GM21360 (cell line): Measurements from ENCODE around the gene SHANK1.
A peak's percentile ranks its signal among the peaks of the same experiment; 100 is the strongest.

Source experiments
- ATAC-seq: cut with Tn5 transposase; IDR thresholded peaks from one replicate; pipeline ENCODE4 v1.9.1; 2021; ENCODE audit warnings: mild to moderate bottlenecking, moderate library complexity; ENCODE audit not compliant: unreplicated experiment

SHANK1 gene

DNA sequence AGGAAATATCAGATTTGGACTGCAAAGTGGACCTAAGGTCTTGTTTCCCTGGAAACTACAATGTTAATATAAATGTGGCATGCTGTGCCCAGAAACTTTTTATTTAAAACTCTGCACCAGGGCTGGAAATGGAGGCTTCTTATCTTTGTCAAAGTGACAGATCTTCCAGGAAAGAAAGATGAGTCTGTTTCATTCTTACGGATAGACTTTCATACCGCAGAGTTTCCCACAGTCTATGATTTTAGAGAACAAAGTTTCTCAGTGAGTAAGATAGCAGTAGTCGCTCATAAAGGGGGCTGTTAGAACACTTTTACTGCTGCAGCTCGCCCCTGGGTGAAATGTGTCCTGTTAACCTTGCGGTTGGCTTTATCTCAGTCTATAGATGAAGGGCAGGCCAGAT lies 10.3 kb upstream of the SHANK1 start:
- ATAC-seq = no peak

DNA sequence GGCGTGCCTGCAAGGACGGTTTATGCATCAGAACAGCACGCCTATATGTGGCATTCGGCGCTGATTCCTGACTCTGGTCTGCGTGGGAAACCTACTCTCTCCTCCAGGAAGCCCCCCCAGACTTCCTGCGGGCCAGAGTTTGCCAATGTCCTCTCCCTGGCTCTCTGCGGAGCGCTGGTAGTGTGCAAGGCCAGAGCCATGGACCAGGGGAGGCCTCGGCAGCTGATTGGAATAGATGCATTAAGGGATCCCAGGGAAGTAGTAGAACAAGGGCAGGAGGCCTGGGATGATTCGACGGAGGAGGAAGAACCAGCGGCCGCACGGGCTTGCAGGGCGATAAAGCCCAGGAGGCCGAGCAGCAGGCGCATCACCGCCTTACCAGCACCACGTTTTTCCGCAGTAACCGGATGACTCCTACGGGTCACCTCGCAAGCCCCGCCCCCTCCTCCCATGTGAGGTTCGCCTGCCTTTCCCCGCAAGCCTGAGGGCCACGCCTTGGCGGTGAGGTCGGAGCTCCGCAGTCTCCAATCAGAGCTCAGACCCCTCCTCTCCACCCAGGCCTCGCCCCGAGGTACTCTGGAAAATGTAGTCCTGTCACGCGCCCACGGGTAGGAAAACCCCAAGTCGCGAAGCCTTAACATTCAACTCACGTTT lies 8.6 kb upstream of the SHANK1 start:
- no peak for ATAC-seq

DNA sequence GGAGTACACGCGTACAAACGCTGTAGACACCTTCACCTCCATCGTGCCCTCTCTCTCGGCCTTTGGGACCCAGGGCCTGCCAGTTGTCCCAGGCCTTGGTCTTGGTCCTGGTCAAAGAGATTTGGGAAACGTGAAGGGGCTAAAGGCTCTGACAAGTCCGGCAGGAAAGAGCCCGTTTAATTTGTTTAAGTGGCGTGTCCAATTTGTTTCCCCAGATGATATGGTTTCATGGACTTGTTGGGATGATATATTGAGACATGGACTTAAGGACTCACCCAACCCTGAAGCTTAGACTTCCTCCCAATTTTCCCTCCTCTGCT lies 6.3 kb upstream of the SHANK1 start:
- no peak for ATAC-seq

DNA sequence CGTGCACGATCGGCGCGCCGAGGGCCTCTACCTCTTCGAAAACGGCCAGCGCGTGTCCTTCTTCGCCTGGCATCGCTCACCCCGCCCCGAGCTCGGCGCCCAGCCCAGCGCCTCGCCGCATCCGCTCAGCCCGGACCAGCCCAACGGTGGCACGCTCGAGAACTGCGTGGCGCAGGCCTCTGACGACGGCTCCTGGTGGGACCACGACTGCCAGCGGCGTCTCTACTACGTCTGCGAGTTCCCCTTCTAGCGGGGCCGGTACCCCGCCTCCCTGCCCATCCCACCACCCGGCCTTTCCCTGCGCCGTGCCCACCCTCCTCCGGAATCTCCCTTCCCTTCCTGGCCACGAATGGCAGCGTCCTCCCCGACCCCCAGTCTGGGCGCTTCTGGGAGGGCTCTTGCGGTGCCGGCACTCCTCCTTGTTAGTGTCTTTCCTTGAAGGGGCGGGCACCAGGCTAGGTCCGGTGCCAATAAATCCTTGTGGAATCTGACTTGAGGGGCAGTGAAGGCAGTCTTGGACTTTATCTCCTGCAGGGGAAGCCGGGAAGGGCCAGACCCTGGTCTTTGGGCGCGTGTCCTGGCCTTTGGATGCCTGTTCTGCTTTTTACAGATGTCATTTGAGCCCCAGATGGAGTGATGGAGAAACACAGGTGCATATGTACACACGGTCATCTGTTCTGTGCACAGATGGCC lies 5.8 kb upstream of the SHANK1 start:
- peak; percentile 28 for ATAC-seq

DNA sequence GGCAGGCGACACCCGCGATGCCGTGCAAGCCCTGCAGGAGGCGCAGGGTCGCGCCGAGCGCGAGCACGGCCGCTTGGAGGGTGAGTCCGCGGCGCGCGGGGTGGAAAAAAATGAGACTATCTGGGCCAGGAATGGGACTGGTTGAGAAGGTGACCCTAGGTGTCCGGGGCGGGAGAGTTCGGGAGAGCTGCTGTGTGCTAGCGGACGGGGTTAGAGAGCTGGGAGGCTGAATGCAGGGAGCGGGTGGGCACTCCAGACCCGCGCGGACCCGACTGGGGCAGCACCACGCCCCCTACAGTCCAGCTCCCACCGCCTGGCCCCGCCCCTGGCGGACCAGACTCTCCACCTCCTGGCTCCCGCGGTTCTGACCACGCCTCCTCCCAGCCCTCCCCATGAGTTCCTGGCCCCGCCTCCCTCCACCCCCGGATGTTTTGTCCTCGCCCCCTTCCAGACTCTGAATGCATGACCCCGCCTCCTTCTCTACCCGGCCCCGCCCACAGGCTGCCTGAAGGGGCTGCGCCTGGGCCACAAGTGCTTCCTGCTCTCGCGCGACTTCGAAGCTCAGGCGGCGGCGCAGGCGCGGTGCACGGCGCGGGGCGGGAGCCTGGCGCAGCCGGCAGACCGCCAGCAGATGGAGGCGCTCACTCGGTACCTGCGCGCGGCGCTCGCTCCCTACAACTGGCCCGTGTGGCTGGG lies 5.1 kb upstream of the SHANK1 start:
- ATAC-seq = peak; percentile 75

DNA sequence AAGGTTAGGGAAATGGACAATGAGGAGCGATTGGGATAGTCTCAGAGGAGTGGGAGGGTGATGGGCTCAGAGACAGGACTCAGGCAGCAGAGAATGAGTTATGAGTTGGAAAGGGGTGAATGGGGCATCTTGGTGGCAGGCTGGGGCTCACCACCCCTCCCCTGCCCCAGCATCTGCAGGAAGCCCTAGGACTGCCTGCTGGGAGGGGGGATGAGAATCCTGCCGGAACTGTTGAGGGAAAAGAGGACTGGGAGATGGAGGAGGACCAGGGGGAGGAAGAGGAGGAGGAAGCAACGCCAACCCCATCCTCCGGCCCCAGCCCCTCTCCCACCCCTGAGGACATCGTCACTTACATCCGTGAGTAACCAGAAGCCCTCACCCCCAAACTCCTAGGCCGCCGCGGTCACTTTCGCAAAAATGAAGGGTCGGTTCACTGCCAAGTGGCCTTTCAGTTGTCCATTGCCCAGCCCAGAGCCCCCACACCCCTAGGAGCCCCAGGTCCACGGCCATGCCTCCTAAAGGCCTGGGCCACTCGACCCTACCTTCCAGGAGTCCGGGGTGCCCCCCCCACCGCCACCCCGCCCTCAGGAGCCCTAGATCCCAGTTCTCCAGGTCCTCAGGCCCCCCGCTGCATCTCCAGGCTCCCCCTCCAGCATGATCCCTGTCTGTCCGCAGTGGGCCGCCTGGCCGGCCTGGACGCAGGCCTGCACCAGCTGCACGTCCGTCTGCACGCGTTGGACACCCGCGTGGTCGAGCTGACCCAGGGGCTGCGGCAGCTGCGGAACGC lies 4.3 kb upstream of the SHANK1 start:
- ATAC-seq = no peak

DNA sequence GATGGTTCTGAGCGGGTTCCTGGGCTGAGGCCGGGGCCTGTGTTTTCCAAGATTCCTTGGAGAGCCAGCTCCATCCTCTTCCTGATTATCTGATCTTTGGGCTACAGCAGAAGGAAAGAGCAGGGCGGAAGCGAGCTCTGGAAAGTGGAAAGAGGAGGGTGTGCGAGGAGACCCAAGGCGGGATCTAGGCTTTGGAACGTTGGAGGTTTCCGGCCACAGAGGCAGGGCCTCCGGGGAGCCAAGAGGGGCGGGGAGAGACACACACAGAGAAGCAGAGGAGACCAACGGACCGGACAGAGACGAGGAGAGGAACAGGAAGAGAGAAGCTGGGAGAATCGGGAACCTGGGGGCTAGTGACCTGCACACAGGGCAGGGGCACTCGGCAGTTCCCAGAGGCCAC lies 3.5 kb upstream of the SHANK1 start, which contains the start of gene CLEC11A:
TSS of gene CLEC11A (plus strand) at position 296 of the 400 bp plus-strand sequence. CDS start 162 bp downstream, outside the sequence.
- no peak for ATAC-seq

DNA sequence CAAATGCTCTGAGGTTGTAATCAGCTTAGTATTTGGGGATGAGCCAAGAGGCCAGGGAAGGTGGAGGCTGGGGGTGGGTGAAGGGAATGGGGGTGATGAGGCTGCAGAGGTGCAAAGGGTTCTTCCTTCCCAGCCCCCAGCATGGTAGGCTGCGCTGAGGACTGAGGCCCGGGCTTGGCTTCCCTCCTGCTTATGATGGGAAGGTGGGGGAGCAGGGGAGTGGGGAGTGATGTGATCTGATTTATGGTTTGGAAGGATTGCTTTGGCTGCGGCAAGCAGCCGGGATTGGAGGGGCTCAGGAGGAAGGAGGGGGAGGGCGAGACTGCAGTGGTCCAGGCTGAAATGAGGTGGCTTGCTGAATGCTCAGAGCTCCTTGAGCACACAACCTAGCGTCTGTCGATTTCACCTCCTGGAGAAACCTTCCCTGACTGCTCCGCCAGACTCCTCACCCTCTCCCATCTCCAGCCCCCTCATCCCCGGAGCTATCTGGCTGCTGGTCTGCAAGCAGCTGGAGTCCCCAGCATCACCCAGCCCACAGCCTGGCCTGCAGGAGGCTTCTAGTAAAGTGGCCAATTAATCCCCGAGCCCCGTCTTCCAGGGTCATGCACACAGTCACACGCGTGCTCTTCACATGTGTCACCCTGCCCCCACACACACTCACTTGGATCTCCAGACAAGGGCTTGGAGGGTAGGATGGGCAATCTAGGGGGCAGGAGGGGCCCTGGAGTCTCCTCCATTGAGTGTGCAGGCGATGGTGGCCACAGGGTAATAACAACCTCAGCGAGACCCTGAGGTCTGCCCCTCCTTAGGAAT lies 2.8 kb upstream of the SHANK1 start:
- ATAC-seq = no peak

DNA sequence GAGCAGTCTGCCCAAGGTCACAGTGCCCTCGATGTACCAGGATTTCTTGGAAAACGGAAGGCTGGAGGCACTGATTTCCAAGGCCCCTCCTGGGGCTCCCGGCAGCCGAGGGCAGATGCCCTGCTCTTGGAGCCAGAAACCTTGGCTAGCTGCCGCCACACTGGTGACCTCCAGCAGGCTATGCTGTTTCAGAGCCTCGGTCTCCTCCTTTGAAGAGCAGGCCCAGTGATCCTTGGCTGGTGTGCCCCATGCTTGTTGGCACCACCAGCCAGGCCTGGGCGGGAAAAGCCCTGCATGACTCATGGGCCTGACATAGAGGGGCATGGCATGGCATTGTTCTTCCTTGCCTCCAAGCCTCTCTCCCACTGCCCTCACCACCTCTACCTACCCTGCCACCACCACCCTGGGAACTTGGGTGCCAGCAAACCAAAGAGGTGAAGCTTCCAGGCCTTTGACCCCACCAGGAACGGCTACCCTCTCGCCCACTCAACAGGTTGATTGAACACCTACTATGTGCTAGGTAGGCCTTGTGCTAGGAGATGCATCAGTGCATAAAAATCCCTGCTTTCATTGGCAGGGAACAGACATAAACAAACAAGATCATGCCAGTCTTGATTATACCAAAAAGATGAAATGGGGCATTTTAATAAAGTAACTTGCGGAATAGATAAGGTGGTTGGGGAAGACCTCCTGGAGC lies 2.0 kb upstream of the SHANK1 start:
- ATAC-seq = no peak

DNA sequence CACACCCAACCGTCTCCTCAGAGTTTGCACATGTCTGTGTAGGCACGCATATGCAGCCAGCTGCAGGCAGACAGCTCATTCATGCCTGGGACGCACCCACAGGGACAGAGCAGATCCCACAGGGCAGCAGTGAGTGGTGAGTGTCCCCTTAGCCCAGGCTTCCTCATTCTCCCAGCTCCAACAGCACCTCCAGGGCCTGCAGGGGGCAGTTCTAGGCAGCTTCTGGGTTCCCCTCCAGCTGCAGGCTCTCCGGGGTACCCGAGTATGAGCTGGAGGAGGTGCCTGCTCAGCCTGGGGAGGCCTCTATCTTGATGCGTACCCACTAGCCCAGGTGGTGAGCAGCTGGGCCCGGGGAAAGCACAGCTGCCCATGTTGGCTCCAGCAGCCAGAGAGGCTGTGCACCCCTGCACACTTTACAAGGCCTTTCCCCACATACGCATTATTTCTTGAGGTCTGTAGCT lies 1.3 kb upstream of the SHANK1 start:
- no peak for ATAC-seq

DNA sequence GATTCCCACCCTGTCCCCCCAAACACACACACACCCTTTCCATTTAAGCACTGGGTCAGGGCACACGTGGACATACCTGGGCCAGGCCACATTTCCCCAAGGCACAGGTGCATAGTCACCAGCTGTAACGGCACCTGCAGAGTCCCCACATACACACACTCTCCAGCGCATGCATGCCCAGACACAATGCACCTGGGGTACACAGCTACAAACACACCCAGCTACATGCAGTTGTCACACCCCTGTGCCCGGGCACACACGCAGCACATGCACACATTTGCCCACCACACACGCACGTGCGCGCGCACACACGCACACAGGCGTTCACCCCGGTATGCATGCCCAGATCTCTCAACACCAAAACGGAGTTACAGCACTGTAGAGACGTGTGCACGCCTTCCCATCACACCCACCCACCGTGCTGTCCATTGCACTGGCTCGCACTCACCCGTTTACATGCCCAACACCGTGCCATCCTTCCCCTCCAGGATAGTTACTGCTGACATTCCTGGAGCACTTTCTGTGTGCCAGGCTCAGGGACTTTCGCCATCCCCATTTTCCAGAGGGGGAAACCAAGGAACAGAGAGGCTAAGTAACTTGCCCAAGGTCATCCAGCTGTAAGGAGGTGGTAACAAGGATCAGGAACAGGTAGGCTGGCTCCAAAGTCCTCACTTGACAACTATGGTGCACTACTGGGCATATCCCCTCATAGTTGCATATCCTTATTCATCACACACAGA lies 749 bp upstream of the SHANK1 start:
- ATAC-seq = no peak

DNA sequence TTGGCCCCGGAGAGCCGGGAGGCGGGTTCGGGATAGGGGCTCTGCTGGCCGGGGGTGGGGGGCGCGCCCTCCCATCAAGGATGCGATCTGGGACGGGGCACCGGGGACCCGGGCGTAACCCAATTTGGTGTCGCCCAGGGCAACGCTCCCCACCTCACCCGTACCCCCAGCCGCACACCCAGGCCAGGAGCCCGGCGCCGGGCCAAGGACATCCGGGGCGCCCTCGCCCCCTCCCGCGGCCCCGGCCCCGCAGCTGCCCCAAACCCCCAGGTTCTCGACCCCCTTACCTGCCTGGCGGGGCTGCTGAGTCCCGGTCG lies 525 bp downstream of the SHANK1 start:
- ATAC-seq = no peak

DNA sequence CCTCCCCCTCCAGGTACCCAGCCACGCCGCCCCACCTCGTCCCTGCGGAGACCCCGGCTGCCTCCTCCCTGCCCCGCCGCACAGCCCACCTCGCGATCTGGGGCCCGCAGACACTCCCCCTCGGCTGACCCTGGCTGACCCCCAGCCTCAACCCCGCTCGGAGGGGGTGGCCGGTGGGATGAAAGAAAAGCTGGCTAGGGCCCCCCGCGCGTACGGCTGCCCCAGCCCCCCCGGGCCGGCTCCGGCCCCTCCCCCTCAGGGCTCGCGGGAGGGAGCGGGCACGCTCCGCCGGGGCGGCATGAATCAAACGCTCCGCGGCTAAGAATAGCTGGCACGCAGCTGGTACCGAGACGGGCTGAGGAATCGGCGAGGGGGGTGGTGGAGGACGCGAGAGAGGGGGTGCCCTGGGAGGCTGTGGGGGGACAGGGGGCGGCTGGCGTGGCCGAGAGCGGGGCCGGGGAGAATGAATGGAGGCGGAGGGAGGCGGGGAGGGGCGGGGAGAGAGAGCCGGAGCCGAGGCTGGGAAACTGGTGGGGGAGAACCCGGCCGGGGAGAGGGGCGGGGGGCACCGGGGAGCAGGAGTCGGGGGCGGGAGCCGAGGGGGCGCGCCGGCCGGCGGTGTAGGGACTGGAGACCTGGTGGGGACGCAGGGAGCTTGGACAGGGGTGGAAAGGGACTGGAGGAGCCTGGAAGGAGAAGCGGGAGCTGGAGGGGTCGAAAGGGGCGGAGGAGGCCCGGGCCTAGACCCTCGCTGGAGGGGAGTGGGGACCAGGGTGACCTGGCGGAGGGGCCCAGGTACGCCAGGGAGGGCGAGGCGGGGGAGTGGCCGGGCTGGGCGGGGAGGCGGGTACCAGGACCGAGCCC lies 1.1 kb downstream of the SHANK1 start:
- ATAC-seq = no peak

DNA sequence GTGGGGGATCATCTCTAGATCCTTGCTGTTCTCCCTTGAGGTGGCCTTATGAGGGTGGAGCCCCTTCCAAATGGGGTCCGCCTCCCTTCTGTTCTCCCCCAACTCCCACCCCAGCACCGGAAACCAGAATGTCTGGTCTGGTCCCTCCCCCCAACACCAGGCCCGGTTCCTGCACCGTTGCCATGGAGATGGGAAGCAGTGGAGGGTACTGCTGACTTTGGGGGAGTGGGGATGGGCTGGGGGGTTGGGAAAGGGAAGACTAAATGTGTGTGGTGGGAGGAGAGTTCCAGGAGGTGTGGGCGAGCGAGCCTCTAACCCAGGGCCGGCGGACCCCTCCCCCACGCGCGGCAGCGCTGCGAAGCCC lies 1.7 kb downstream of the SHANK1 start:
- ATAC-seq = no peak

DNA sequence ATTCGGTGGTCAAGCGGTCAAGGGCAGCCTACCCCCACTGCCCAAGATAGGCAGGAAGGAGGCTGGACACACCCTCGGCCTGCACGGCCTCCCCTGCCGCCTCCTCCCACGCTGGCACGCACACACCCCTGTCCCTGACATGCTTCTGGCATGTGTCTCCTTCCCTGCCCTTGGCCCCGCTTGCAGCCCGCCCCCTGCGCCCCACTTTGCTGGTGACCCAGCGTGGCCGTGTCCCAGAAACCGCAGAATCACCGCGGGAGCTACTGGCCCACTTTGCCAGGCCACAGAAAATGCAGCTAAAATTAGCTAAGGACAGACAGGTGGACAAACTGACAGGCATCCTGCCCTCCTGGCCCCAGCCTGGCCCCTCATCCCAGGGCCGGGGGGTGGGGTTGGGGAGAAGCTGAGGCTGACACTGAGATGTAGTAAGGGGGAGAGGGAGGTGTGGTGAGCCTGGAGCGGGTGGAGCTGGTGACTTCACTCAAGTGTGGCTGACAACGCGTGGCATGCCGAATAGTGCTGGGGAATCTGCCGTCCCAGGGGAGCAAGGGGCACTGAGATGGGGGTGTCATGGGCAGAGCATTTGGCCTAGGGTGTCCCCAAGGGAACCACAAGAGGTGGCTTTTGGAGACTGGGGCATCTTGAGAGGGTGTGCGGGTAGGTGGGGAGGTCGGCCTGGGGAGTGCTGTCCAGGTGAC lies 2.4 kb downstream of the SHANK1 start:
- ATAC-seq = no peak

DNA sequence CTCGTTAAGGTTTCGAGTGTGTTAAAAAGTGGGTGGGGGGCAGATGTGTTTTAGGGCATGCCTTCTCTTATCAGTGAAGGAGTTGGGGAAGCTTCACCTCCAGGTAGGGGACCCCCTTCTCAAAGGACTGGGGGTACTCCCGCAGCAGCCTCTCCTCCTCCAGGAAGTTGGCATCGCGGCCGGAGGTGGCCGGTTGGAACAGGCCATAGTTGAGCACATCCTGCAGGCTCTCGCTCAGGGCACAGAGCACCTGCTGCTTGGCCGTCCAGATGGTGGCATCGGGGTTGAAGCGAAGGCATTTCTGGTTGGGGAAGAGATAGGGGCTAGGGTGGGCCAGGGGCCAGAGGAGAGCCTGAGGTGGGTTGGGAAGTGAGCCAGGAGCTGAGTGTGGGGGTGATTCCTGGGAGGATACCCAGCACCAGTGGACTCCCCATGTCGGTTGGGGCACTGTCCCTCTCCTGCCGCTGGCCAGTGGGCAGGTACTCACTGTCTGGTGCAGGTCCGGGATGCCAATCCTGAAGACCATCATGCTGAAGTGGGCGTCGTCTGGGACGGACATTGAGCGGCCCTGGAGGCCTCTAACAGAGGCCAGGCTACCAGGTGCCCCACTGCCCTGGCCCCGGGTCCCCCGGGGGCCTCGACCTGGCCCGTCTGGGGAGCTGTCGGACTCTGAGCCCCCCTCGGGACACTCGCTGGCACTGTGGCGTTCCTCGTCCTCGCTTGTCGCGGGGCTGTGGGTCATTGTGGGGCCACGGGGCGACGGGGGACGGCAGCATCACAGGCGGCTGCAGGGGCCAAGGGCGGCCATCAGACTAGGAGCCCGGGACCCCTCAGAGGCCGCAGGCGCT lies 3.2 kb downstream of the SHANK1 start:
- no peak for ATAC-seq
